ENCODE results near the gene HTD2. TPM values are rescaled to one million over a fixed set of nuclear protein-coding genes. Genes with fewer than 3 reads are reported as not detected.
"Not testable (repeated sequence)": the region's sequence is repeated elsewhere in the genome, so short reads cannot be mapped to it uniquely, and the experiment has no call there.

Gene HTD2
- total RNA-seq, 1 donor: 7.3 TPM

- no peak for DNase-seq (ENCODE audit: low read depth in 2 of 3, low spot score in 2 of 3)
These were observed 25.4 kb downstream of the HTD2 start for GRCh38 chr3:58331593-58332152.

- DNase-seq (ENCODE audit: low read depth in 2 of 3, low spot score in 2 of 3): peak; percentile 53 to 81 (median 81)
These were observed 26.4 kb downstream of the HTD2 start, which contains the start of gene PXK for GRCh38 chr3:58332575-58333188. Gene PXK, plus strand, starts transcription at chr3:58332892. Its CDS starts 97 bp downstream, at chr3:58332989.

- DNase-seq (ENCODE audit: low read depth in 2 of 3, low spot score in 2 of 3): peak in 1 of 3 donors; percentile 56
These were observed 27.1 kb downstream of the HTD2 start for GRCh38 chr3:58333206-58334012.

GRCh38 chr3:58334013-58334321, 27.6 kb downstream of the HTD2 start:
- DNase-seq (ENCODE audit: low read depth in 2 of 3, low spot score in 2 of 3): no peak

GRCh38 chr3:58334506-58334884, 28.2 kb downstream of the HTD2 start:
- DNase-seq (ENCODE audit: low read depth in 2 of 3, low spot score in 2 of 3): no peak

GRCh38 chr3:58335652-58335947, 29.3 kb downstream of the HTD2 start:
- DNase-seq (ENCODE audit: low read depth in 2 of 3, low spot score in 2 of 3): no peak

- no peak for DNase-seq (ENCODE audit: low read depth in 2 of 3, low spot score in 2 of 3)
These were observed 30.0 kb downstream of the HTD2 start for GRCh38 chr3:58336135-58336882.

GRCh38 chr3:58337190-58337589, 30.9 kb downstream of the HTD2 start:
- no peak for DNase-seq (ENCODE audit: low read depth in 2 of 3, low spot score in 2 of 3)

GRCh38 chr3:58339146-58339545, 32.8 kb downstream of the HTD2 start:
- not testable (repeated sequence) for DNase-seq (ENCODE audit: low read depth in 2 of 3, low spot score in 2 of 3)

- DNase-seq (ENCODE audit: low read depth in 2 of 3, low spot score in 2 of 3): no peak
These were observed 34.4 kb downstream of the HTD2 start for GRCh38 chr3:58340594-58341244.

GRCh38 chr3:58341376-58341775, 35.1 kb downstream of the HTD2 start:
- DNase-seq (ENCODE audit: low read depth in 2 of 3, low spot score in 2 of 3): no peak

GRCh38 chr3:58342676-58343075, 36.4 kb downstream of the HTD2 start:
- no peak for DNase-seq (ENCODE audit: low read depth in 2 of 3, low spot score in 2 of 3)

- DNase-seq (ENCODE audit: low read depth in 2 of 3, low spot score in 2 of 3): no peak
These were observed 39.1 kb downstream of the HTD2 start for GRCh38 chr3:58345457-58345856.

GRCh38 chr3:58346368-58346767, 40.0 kb downstream of the HTD2 start:
- DNase-seq (ENCODE audit: low read depth in 2 of 3, low spot score in 2 of 3): no peak

GRCh38 chr3:58347984-58348383, 41.7 kb downstream of the HTD2 start:
- DNase-seq (ENCODE audit: low read depth in 2 of 3, low spot score in 2 of 3): no peak

GRCh38 chr3:58349792-58350626, 43.7 kb downstream of the HTD2 start:
- DNase-seq (ENCODE audit: low read depth in 2 of 3, low spot score in 2 of 3): no peak

GRCh38 chr3:58350627-58351013, 44.3 kb downstream of the HTD2 start:
- peak in 1 of 3 donors; percentile 53 for DNase-seq (ENCODE audit: low read depth in 2 of 3, low spot score in 2 of 3)

GRCh38 chr3:58351920-58352319, 45.6 kb downstream of the HTD2 start:
- DNase-seq (ENCODE audit: low read depth in 2 of 3, low spot score in 2 of 3): peak in 1 of 3 donors; percentile 58

- DNase-seq (ENCODE audit: low read depth in 2 of 3, low spot score in 2 of 3): no peak
These were observed 46.3 kb downstream of the HTD2 start for GRCh38 chr3:58352626-58353025.
